ENCODE results near the gene CCM2L.

CCM2L gene

DNA sequence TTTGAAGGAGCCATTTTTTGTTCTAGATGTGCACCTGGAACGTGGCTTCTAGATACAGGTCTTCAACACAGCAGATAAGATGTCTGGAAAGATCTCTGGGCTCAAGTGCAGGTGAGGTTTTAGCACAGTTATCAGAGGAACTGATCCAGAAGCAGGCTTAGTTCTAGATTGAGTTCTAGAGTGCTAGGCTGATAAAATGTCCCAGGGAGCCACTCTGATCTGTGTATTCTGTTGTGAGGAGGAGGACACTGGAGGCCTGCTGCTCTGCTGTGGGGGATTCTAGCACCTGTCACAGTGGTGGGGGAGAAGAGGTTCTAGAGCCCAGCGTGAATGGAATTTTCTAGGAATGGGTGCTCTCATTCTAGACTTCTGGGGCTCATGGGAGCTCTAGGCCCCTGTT lies 12.0 kb upstream of the CCM2L start:
- no peak for FAIRE-seq

DNA sequence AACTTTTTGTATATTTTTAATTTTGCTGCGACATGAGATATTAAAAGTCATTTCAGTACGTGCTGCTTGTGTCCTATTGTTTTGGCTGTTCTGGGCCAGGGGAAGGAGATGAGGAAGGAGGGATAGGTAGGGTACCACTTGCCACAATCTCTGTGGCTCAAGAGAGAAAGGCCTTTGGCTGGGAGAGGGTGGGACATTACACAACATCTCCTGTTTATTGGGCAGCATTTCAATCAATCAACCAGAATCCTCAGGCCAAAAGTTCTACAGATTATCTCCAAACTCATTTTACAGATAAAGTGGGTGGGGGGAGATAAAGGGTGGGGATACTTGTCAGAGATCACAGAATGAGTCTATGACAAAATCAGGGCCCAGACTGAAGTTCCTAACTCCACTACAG lies 6.9 kb upstream of the CCM2L start:
- FAIRE-seq, result no peak

- no peak for FAIRE-seq
These were observed 5.3 kb upstream of the CCM2L start for GRCh38 chr20:32004963-32005362.

GRCh38 chr20:32006053-32006452 lies 4.2 kb upstream of the CCM2L start:
- FAIRE-seq, result no peak

DNA sequence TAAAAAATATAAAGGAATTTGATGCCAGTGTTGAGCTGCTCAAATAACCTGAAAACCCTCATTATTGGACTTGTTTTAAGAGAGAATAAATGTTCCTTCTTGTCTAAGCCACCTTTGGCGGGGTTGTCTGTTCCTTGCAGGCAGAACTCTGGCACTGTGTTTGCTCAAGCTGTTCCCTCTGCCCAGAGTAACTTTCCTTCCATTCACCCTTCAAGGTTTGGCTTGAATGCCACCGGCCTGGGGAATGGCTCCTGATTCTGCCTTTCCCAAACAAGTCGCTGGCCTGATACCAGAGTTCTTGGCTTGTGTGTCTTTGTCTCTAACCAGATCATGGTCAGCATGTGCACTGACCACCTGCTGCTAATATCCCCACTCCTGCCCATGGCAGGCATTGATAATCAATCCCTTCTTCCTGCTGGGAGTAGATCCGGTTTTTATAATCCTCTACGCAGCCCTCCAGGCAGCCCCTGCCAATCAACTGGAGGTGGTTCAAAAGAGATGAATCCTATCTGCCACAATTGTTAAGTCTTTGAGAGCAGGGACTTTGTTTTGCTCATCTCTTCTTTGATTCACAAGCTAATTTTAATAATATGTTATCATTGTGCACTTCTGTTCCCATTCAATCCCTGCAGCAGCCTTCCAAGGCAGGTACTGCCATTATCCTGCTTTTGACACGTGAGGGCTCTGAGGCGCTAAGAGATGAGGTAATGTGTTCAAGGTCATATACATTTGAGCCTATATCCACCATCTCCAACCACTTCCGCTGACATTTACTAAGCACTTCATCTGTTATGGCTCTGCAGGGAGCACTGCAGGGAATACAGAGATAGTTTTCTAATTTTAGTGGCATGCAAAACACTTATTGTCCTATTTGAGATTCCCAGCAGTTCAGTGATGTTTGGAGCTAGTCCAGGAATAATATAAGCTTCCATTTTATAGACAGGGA lies 3.1 kb upstream of the CCM2L start:
- FAIRE-seq, result no peak

DNA sequence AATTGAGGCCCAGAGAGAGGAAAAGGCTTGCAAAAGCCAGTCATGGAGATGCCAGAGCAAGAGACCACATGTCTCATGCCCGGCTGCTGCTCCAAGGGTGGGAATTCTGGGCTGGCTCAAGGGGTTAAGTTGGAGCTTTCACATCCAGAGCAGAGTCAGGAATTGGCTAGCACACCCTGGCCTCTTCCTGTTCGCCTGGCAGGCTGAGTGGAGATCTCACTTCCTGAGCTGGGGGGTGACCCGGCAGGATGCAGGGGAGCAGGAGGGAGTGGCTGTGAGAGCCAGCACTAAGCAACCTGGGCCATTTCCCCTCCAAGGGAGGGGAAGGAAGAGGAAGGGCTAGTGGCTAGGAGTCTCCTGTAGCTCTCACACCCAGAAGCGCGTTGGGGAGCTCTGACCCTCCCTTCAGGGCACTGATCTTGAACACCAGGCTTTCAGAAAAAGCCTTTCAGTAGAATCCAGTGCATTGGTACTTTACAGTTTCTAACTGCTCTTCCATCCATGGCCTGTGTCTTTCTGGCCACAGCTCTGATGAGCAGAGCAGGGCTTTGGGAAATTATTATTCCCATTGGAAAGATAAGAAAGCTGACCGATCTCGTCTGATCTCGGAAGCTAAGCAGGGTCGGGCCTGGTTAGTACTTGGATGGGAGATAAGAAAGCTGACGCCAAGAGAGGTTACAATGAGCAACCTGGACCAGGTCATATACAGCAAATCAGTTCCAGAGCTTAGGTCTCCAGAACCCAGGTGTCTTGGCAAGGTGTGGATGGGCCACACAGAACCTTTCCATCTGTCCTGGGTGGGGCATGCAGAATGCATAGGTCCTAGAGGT lies 2.2 kb upstream of the CCM2L start:
- FAIRE-seq, result no peak

DNA sequence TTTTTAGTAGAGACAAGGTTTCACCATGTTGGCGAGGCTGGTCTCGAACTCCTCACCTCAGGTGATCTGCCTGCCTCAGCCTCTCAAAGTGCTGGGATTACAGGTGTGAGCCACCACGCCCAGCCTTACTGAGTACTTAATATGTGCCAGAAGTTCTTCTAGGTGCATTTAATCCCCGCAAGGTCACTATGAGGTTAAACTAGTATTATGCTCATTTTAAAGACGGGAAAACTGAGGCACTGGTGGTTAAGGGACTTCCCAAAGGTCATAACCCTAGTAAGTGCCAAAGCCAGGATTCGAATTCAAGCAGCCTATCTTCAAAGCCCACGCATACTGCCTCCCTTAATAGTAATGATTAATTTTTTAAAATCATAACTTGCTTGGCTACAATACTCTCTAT lies 674 bp upstream of the CCM2L start:
- FAIRE-seq, result no peak

DNA sequence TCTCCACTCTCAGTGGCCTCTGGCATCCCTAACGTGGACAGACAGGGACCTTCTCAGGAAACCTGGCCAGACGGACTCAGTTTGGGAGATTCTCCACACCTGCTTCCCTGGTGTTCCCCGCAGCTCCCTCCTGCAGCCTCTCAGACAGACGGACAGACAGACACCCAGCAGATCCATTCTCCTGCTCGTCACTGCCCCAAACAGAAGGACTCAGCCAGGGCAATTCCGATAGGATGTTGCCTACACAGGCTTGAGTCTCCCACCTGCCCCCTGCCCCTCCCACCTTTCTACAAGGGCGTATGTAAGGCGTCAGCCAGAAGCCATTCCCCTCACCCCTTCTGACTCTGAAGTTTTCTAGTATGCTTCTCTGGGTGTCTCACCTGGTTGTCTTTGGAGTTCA lies 428 bp downstream of the CCM2L start:
- no peak for FAIRE-seq

- FAIRE-seq, result no peak
These were observed 2.0 kb downstream of the CCM2L start for GRCh38 chr20:32012159-32012688.

DNA sequence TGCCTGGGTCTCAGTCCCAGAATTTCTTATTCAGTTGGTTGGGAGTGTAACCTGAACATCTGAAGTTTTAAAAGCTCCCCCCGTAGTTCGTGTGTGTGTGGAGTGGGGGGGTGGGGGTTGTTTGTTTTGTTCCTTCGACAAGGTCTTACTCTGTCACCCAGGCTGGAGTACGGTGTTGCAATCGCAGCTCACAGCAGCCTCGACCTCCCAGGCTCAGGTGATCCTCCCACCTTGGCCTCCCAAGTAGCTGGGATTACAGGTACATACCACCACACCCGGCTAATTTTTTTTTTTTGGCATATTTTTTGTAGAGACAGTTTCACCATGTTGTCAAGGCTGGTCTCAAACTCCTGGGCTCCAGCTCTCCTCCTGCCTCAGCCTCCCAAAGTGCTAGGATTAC lies 3.1 kb downstream of the CCM2L start:
- no peak for FAIRE-seq

DNA sequence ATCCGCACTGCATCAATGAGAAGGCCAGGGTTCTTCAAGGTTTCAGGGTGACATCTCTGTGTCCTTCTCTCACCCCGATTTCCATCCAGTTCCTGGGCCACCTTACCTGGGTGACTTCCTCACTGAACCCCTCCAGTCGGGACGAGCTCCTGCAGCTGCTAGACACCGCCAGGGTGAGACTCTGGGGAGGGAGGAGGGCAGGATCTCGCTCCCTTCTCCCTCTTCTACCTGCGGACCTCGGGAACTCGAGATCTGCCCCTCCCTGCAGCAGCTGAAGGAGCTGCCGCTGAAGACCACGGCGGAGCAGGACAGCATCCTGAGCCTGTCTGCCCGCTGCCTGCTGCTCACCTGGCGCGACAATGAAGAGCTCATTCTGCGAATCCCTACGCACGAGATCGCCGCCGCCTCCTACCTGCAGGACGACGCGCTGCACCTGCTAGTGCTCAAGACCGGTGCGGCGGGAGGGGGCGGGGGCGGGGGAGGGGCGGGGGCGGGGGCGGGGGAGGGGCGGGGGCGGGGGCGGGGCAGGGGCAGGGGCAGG lies 7.5 kb downstream of the CCM2L start:
- no peak for FAIRE-seq

DNA sequence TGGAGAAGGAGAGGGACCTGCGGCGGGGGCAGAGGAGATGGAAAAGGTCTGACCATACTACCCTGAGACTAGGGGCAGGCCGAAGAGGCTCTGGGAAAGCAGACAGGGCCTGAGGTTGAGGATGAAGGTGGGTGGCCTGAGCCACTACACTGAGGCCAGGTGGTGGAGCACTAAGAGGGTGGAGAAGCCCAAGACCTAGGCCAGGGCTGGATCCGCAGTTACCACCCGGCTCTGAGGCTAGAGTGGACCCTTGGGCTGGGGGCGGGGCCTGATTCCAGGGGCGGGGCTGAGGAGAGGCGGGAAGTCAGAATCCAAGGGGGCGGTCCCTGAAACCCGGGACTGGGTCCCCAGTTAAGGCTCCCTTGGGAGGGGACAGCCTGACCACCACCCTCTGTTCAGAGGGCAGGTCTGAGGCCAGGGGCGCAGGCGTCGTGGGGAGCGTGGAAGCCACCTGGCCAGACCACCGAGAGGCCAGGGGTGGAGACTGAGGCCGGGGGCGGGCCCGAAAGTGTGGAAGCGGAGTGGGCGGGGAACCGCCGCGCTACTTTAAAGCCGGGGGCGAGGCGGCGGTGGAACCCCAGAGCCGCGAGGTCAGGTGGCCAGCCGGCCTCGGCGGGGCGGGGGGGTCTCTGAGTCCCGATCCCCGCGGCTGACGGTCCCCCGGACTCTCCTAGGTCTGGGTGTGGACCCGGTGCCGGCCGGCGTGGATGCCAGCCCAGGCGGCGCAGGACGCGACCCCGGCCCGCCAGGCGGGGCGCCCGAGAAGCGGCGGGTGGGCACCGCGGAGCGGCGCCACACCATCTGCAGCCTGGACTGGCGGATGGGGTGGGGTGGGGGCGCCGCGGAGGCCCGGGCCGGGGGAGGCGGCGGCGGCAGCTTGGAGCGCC lies 8.3 kb downstream of the CCM2L start:
- no peak for FAIRE-seq

DNA sequence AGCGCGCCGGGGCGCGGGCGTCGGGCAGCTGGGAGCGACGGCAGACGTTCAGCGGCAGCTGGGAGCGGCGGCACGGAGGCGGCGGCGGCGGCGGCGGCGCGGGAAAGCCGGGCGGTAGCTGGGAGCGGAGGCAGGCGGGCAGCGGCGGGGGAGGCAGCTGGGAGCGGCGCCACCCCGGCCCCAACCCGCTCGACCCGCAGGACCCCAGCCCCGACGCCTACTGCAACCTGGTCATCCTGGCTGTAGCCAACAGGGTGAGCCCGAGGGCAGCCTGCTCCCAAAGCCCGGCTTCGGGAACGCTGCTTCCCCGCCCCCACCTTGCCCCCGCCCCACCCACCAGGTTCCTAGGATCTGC lies 8.9 kb downstream of the CCM2L start:
- FAIRE-seq, result no peak

DNA sequence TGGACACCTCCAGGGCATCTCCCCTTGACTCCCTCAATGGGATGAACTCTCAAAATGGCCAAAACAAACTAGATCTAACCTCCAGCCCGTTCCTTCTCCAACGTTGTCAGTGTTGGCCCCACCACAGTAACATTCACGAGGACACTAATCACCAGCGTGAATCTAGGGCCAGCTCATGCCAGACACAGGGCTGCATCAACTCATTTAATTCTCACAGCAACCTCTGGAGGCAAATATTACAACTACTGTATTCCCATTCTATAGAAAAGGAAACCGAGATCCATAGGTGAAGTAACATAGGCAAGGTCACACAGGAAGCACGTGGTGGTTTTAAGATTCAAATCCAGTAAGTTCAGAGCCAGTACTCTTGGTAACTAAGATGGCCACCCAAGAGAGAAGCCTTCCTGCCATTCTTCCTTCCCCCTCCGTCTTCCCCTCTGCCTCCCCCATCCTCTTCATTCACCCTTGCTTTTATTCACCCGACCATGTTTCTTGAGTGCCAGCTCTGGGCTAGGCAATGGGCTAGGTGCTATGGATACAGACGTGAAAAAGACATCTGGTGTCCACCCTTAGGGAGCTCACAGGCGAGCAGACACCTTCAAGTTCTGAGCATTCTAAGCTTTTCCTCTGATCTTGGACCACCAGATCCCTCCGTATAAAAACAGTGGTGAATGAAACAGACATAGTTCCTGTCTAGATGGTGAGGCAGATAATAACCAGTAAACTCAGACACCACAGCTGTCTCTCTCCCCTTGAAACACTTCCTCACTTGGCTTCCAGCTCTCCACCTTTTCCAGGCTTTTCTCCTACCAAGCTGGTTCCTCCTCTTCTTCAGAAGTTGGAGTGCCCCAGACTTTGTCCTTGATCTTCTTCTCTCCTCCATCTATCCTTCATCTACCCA lies 9.6 kb downstream of the CCM2L start:
- no peak for FAIRE-seq

- FAIRE-seq, result no peak
These were observed 10.9 kb downstream of the CCM2L start for GRCh38 chr20:32021091-32021490.

DNA sequence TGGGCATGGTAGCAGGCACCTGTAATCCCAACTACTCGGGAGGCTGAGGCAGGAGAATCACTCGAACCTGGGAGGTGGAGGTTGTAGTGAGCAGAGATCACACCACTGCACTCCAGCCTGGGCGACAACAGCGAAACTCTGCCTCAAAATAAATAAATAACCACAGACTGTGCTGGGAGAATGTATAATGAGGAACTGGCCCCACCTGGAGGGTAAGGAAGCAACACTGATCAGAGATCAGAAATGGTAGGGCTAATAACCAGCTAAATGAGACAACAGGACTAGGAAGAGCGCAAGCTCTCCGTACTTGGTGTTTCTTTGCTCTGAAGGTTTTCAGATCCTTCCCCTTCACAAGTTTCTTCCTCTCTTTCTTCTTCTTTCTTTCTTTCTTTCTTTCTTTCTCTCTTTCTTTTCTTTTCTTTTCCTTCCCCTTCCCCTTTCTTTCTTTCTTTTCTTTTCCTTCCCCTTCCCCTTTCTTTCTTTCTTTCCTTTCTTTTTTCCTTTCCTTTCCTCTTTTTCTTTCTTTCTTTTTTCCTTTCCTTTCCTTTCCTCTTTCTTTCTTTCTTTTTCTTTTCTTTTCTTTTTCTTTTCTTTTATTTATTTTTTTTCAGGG lies 14.6 kb downstream of the CCM2L start:
- no peak for FAIRE-seq

GRCh38 chr20:32027643-32028042 lies 17.4 kb downstream of the CCM2L start:
- no peak for FAIRE-seq

GRCh38 chr20:32028647-32029372 lies 18.6 kb downstream of the CCM2L start:
- FAIRE-seq, result no peak

- no peak for FAIRE-seq
These were observed 19.3 kb downstream of the CCM2L start for GRCh38 chr20:32029561-32029960.

Measured in A204.1 (cell line).